ENCODE results near the gene SACS.

Gene SACS

GRCh38 chr13:23450340-23451046 lies 17.0 kb upstream of the SACS start:
- no peak overlapping the region for H2BK12ac ChIP-seq (ENCODE audit: low read length in 2 of 2)
- H3K27me3 ChIP-seq (ENCODE audit: control insufficient read depth in 1 of 2, insufficient read depth in 1 of 2, low read length in 2 of 2): no peaks in the 10 kb centered on the region
- H3K4ac ChIP-seq (ENCODE audit: low read depth in 1 of 2, low read length in 2 of 2): no peak overlapping the region
- no peak overlapping the region for H3K4me3 ChIP-seq (ENCODE audit: insufficient read depth in 1 of 2, low read depth in 1 of 2, low read length in 2 of 2)
- 38% methylated on average over 6 of the region's 8 CpGs for WGBS
- H2BK5ac ChIP-seq (ENCODE audit: low read depth, low read length, poor library complexity, severe bottlenecking): no peak overlapping the region
- H2AFZ ChIP-seq (ENCODE audit: low read depth, low read length): no peak overlapping the region
- no peaks in the 10 kb centered on the region for H3K36me3 ChIP-seq (ENCODE audit: control insufficient read depth in 1 of 2, insufficient read depth in 2 of 2, low read depth in 1 of 2, low read length in 2 of 2)
- H3K79me1 ChIP-seq (replicated peaks; ENCODE audit: low read length, poor library complexity, severe bottlenecking): no peaks in the 10 kb centered on the region
- no peak overlapping the region for H3K18ac ChIP-seq (ENCODE audit: low read depth in 1 of 2, low read length in 2 of 2)
- H3K4me2 ChIP-seq (ENCODE audit: low read length, poor library complexity, severe bottlenecking): no peak overlapping the region
- no peak overlapping the region for H3K9ac ChIP-seq (ENCODE audit: low read length)
- no peak for DNase-seq
- H2BK15ac ChIP-seq (ENCODE audit: low read depth, poor library complexity, severe bottlenecking): no peak overlapping the region
- no peaks in the 10 kb centered on the region for H3K4me1 ChIP-seq (ENCODE audit: control insufficient read depth, insufficient read depth, low read depth, low read length)
- H2AK5ac ChIP-seq (ENCODE audit: low read length, severe bottlenecking): no peak overlapping the region
- no peak overlapping the region for H2BK120ac ChIP-seq (ENCODE audit: low read depth, low read length)
- no peak overlapping the region for H4K8ac ChIP-seq (ENCODE audit: low read length)
- no peak overlapping the region for H3K14ac ChIP-seq (ENCODE audit: low read length in 2 of 2)
- H4K91ac ChIP-seq (ENCODE audit: low read length): no peak overlapping the region
- H3K23ac ChIP-seq (ENCODE audit: low read length in 2 of 2): no peak overlapping the region
- no peaks in the 10 kb centered on the region for H3K9me3 ChIP-seq (ENCODE audit: control insufficient read depth, low read length)
- no peak overlapping the region for H3K27ac ChIP-seq (ENCODE audit: low read length, poor library complexity, severe bottlenecking)

DNA sequence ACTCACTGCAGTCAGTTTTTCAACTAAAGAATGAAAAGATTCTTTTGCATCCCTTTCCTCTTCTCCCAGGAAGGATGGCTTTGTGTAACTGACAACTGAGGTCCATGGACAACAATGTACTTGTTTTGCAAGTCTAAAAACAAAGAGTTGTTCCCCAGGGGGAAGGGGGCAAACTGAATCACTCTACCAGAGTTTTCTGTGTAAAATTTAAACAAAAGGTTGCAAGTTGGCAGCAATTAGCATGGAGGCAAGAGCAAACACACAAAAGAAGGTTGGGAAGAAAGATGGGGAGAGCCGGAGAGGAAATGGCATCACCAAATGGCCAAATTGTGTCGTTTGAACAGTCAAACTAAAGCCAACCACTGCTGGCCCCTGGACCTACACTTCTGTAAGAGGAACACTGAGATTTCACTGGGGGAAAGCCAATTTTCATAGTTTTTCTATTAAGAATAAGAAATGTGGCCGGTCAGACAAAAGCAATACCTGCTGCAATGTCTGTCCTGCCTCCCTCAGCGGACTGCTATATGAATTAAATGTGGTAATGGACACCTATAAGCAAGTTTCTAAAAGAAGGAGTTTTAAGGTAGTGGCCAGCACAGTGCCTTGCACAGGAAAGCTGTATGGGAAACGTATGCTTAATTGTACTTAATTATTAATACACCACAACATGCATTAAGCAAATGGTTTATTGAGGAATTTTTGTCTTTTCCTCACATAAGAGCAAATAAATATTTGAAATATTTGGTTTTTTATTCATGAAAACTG lies 16.1 kb upstream of the SACS start:
- H3K18ac ChIP-seq (ENCODE audit: low read depth in 1 of 2, low read length in 2 of 2): no peak overlapping the region
- H3K27me3 ChIP-seq (ENCODE audit: control insufficient read depth in 1 of 2, insufficient read depth in 1 of 2, low read length in 2 of 2): no peaks in the 10 kb centered on the region
- H2BK5ac ChIP-seq (ENCODE audit: low read depth, low read length, poor library complexity, severe bottlenecking): no peak overlapping the region
- H3K9ac ChIP-seq (ENCODE audit: low read length): no peak overlapping the region
- H3K27ac ChIP-seq (ENCODE audit: low read length, poor library complexity, severe bottlenecking): no peak overlapping the region
- H3K4me1 ChIP-seq (ENCODE audit: control insufficient read depth, insufficient read depth, low read depth, low read length): no peaks in the 10 kb centered on the region
- H2AK5ac ChIP-seq (ENCODE audit: low read length, severe bottlenecking): no peak overlapping the region
- no peak overlapping the region for H2BK15ac ChIP-seq (ENCODE audit: low read depth, poor library complexity, severe bottlenecking)
- H3K79me1 ChIP-seq (replicated peaks; ENCODE audit: low read length, poor library complexity, severe bottlenecking): no peaks in the 10 kb centered on the region
- WGBS: 58% methylated on average over 4 of the region's 5 CpGs
- no peak overlapping the region for H2BK12ac ChIP-seq (ENCODE audit: low read length in 2 of 2)
- H3K36me3 ChIP-seq (ENCODE audit: control insufficient read depth in 1 of 2, insufficient read depth in 2 of 2, low read depth in 1 of 2, low read length in 2 of 2): no peaks in the 10 kb centered on the region
- H3K23ac ChIP-seq (ENCODE audit: low read length in 2 of 2): no peak overlapping the region
- H3K9me3 ChIP-seq (ENCODE audit: control insufficient read depth, low read length): no peaks in the 10 kb centered on the region
- no peak overlapping the region for H3K4me3 ChIP-seq (ENCODE audit: insufficient read depth in 1 of 2, low read depth in 1 of 2, low read length in 2 of 2)
- no peak overlapping the region for H3K4ac ChIP-seq (ENCODE audit: low read depth in 1 of 2, low read length in 2 of 2)
- no peak overlapping the region for H4K91ac ChIP-seq (ENCODE audit: low read length)
- no peak overlapping the region for H3K4me2 ChIP-seq (ENCODE audit: low read length, poor library complexity, severe bottlenecking)
- H2AFZ ChIP-seq (ENCODE audit: low read depth, low read length): no peak overlapping the region
- H3K14ac ChIP-seq (ENCODE audit: low read length in 2 of 2): no peak overlapping the region
- no peak overlapping the region for H4K8ac ChIP-seq (ENCODE audit: low read length)
- DNase-seq: no peak
- no peak overlapping the region for H2BK120ac ChIP-seq (ENCODE audit: low read depth, low read length)

DNA sequence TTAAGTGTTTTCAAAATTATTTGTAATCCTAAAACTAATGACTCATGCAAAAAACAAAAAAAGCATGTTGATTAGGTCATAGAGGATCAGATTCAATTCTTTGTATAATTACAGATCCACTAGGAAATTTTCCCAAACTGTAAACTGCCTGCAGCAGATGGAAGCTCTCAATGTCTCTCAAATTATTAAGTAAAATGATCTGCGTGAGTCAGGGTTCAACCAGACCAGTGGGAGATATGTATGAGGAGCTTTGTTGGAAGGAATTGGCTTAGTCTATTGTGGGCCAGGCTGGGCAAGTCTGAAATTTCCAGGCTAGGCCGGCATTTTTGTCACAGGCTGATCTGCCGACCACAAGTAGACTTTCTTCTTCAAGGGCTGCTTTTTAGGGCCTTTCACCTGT lies 14.4 kb upstream of the SACS start:
- no peak overlapping the region for H3K4me3 ChIP-seq (ENCODE audit: insufficient read depth in 1 of 2, low read depth in 1 of 2, low read length in 2 of 2)
- H4K91ac ChIP-seq (ENCODE audit: low read length): no peak overlapping the region
- H2BK5ac ChIP-seq (ENCODE audit: low read depth, low read length, poor library complexity, severe bottlenecking): no peak overlapping the region
- no peak overlapping the region for H2BK12ac ChIP-seq (ENCODE audit: low read length in 2 of 2)
- peak overlapping the region; percentile 70 for H3K9ac ChIP-seq (ENCODE audit: low read length)
- H2BK15ac ChIP-seq (ENCODE audit: low read depth, poor library complexity, severe bottlenecking): no peak overlapping the region
- DNase-seq: no peak
- H2AFZ ChIP-seq (ENCODE audit: low read depth, low read length): no peak overlapping the region
- H4K8ac ChIP-seq (ENCODE audit: low read length): no peak overlapping the region
- no peak overlapping the region for H2BK120ac ChIP-seq (ENCODE audit: low read depth, low read length)
- no peak overlapping the region for H3K18ac ChIP-seq (ENCODE audit: low read depth in 1 of 2, low read length in 2 of 2)
- no peaks in the 10 kb centered on the region for H3K9me3 ChIP-seq (ENCODE audit: control insufficient read depth, low read length)
- H3K23ac ChIP-seq (ENCODE audit: low read length in 2 of 2): no peak overlapping the region
- H3K79me1 ChIP-seq (replicated peaks; ENCODE audit: low read length, poor library complexity, severe bottlenecking): no peaks in the 10 kb centered on the region
- no peak overlapping the region for H3K27ac ChIP-seq (ENCODE audit: low read length, poor library complexity, severe bottlenecking)
- 98% methylated on average over 3 of the region's 3 CpGs for WGBS
- H3K27me3 ChIP-seq (ENCODE audit: control insufficient read depth in 1 of 2, insufficient read depth in 1 of 2, low read length in 2 of 2): no peaks in the 10 kb centered on the region
- H2AK5ac ChIP-seq (ENCODE audit: low read length, severe bottlenecking): no peak overlapping the region
- H3K36me3 ChIP-seq (ENCODE audit: control insufficient read depth in 1 of 2, insufficient read depth in 2 of 2, low read depth in 1 of 2, low read length in 2 of 2): no peaks in the 10 kb centered on the region
- H3K4ac ChIP-seq (ENCODE audit: low read depth in 1 of 2, low read length in 2 of 2): no peak overlapping the region
- H3K14ac ChIP-seq (ENCODE audit: low read length in 2 of 2): no peak overlapping the region
- no peak overlapping the region for H3K4me2 ChIP-seq (ENCODE audit: low read length, poor library complexity, severe bottlenecking)
- no peaks in the 10 kb centered on the region for H3K4me1 ChIP-seq (ENCODE audit: control insufficient read depth, insufficient read depth, low read depth, low read length)

DNA sequence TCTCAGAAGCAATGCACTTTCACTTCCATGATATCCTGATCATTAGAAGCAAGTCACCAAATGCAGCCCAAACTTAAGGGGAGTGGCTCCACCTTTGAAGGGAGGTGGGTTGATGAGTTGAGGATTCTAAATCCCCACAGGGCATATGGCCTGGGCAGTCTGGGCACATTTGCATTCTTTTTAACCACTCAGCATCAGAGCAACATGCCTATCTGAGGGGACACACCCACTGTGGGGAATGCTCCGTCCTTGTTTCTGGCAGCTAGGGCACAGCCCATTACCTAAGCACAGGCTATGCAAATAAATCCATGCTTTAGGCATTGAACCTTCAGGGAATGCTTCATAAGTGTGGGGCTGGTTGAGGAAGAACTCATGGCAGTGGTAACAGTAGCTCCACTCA lies 12.3 kb upstream of the SACS start:
- WGBS: 100% methylated on average over 1 of the region's 1 CpG

More for the DNA sequence above, 12.3 kb upstream of the SACS start:
- H3K4me3 ChIP-seq (ENCODE audit: insufficient read depth in 1 of 2, low read depth in 1 of 2, low read length in 2 of 2): no peak overlapping the region
- no peaks in the 10 kb centered on the region for H3K36me3 ChIP-seq (ENCODE audit: control insufficient read depth in 1 of 2, insufficient read depth in 2 of 2, low read depth in 1 of 2, low read length in 2 of 2)
- H2AFZ ChIP-seq (ENCODE audit: low read depth, low read length): no peak overlapping the region
- no peak overlapping the region for H2BK15ac ChIP-seq (ENCODE audit: low read depth, poor library complexity, severe bottlenecking)
- no peak overlapping the region for H3K4ac ChIP-seq (ENCODE audit: low read depth in 1 of 2, low read length in 2 of 2)
- H4K8ac ChIP-seq (ENCODE audit: low read length): no peak overlapping the region
- no peak overlapping the region for H2AK5ac ChIP-seq (ENCODE audit: low read length, severe bottlenecking)
- H3K4me1 ChIP-seq (ENCODE audit: control insufficient read depth, insufficient read depth, low read depth, low read length): peaks cover 5% of the 10 kb centered on the region
- H4K91ac ChIP-seq (ENCODE audit: low read length): no peak overlapping the region
- H2BK12ac ChIP-seq (ENCODE audit: low read length in 2 of 2): no peak overlapping the region
- no peaks in the 10 kb centered on the region for H3K9me3 ChIP-seq (ENCODE audit: control insufficient read depth, low read length)
- H3K18ac ChIP-seq (ENCODE audit: low read depth in 1 of 2, low read length in 2 of 2): no peak overlapping the region
- no peak overlapping the region for H2BK5ac ChIP-seq (ENCODE audit: low read depth, low read length, poor library complexity, severe bottlenecking)
- H3K9ac ChIP-seq (ENCODE audit: low read length): no peak overlapping the region
- no peak overlapping the region for H3K27ac ChIP-seq (ENCODE audit: low read length, poor library complexity, severe bottlenecking)
- no peak overlapping the region for H3K14ac ChIP-seq (ENCODE audit: low read length in 2 of 2)
- H3K4me2 ChIP-seq (ENCODE audit: low read length, poor library complexity, severe bottlenecking): no peak overlapping the region
- no peak for DNase-seq
- H3K27me3 ChIP-seq (ENCODE audit: control insufficient read depth in 1 of 2, insufficient read depth in 1 of 2, low read length in 2 of 2): no peaks in the 10 kb centered on the region
- no peaks in the 10 kb centered on the region for H3K79me1 ChIP-seq (replicated peaks; ENCODE audit: low read length, poor library complexity, severe bottlenecking)
- H3K23ac ChIP-seq (ENCODE audit: low read length in 2 of 2): no peak overlapping the region
- H2BK120ac ChIP-seq (ENCODE audit: low read depth, low read length): no peak overlapping the region

Measured in mesenchymal stem cell (in vitro differentiated cells and primary cell).